DOHH2 (cell line): Measurements from ENCODE around the gene FAM20C.

ENCODE experiments used
- H3F3A ChIP-seq: fragments of 200-600 bp; sonication (generic), shearing (Covaris generic); 2 replicates; pipeline ENCODE4 v1.6.0; 2016; ENCODE audit warnings: antibody characterized with exemption, mild to moderate bottlenecking; ENCODE audit not compliant: control insufficient read depth, insufficient read depth
- H3K27ac ChIP-seq: fragments of 200-600 bp; sonication (generic); 2 replicates; pipeline ENCODE4 v1.5.1; 2014; ENCODE audit warnings: low read depth, mild to moderate bottlenecking, low read length, moderate library complexity
- H3K27me3 ChIP-seq: fragments of 200-600 bp; sonication (generic); 2 replicates; pipeline ENCODE4 v1.6.1; 2014; ENCODE audit warnings: mild to moderate bottlenecking, low read length, mixed read lengths; ENCODE audit not compliant: control insufficient read depth
- H3K36me3 ChIP-seq: fragments of 200-600 bp; sonication (generic); 2 replicates; pipeline ENCODE4 v1.6.1; 2014; ENCODE audit warnings: mild to moderate bottlenecking, low read length, moderate library complexity, mixed read lengths; ENCODE audit not compliant: control insufficient read depth
- H3K4me1 ChIP-seq: fragments of 200-600 bp; sonication (generic); 2 replicates; pipeline ENCODE4 v1.6.1; 2014; ENCODE audit warnings: mild to moderate bottlenecking, low read length, mixed read lengths; ENCODE audit not compliant: control insufficient read depth
- H3K4me2 ChIP-seq: fragments of 200-600 bp; sonication (generic); 2 replicates; pipeline ENCODE4 v1.6.0; 2014; ENCODE audit warnings: mild to moderate bottlenecking, low read length, moderate library complexity
- H3K4me3 ChIP-seq: fragments of 200-600 bp; sonication (generic); 2 replicates; pipeline ENCODE4 v1.5.1; 2014; ENCODE audit warnings: mild to moderate bottlenecking, low read length, mixed read lengths
- H3K79me2 ChIP-seq: fragments of 200-600 bp; sonication (generic); 2 replicates; pipeline ENCODE4 v1.6.1; 2014; ENCODE audit warnings: mild to moderate bottlenecking, low read length, mixed read lengths; ENCODE audit not compliant: control insufficient read depth
- H3K9me2 ChIP-seq: fragments of 200-600 bp; sonication (generic); replicated peaks from 2 replicates; pipeline ENCODE4 v1.6.1; 2014; ENCODE audit warnings: mild to moderate bottlenecking, low read length, mixed read lengths; ENCODE audit not compliant: control insufficient read depth
- H3K9me3 ChIP-seq: fragments of 200-600 bp; sonication (generic); 2 replicates; pipeline ENCODE4 v1.6.1; 2014; ENCODE audit warnings: antibody characterized with exemption, low read length, mixed read lengths; ENCODE audit not compliant: control insufficient read depth, insufficient read depth
- H4K20me1 ChIP-seq: fragments of 200-600 bp; sonication (generic); 2 replicates; pipeline ENCODE4 v1.6.0; 2014; ENCODE audit warnings: low read depth, mild to moderate bottlenecking, antibody characterized with exemption, low read length, moderate library complexity; ENCODE audit not compliant: control insufficient read depth, insufficient read depth
- CTCF ChIP-seq: fragments of 200-600 bp; sonication (generic); IDR thresholded peaks from one replicate; pipeline ENCODE4 v1.5.1; 2014; ENCODE audit warnings: antibody characterized with exemption, mild to moderate bottlenecking, low read depth, low read length; ENCODE audit not compliant: poor library complexity, severe bottlenecking
- EZH2phosphoT487 ChIP-seq: fragments of 200-600 bp; sonication (generic); IDR thresholded peaks from 2 replicates; pipeline ENCODE4 v1.6.1; 2017; ENCODE audit warnings: borderline replicate concordance, mild to moderate bottlenecking, antibody characterized with exemption, low read length, moderate library complexity, mixed read lengths

The FAM20C gene

DNA sequence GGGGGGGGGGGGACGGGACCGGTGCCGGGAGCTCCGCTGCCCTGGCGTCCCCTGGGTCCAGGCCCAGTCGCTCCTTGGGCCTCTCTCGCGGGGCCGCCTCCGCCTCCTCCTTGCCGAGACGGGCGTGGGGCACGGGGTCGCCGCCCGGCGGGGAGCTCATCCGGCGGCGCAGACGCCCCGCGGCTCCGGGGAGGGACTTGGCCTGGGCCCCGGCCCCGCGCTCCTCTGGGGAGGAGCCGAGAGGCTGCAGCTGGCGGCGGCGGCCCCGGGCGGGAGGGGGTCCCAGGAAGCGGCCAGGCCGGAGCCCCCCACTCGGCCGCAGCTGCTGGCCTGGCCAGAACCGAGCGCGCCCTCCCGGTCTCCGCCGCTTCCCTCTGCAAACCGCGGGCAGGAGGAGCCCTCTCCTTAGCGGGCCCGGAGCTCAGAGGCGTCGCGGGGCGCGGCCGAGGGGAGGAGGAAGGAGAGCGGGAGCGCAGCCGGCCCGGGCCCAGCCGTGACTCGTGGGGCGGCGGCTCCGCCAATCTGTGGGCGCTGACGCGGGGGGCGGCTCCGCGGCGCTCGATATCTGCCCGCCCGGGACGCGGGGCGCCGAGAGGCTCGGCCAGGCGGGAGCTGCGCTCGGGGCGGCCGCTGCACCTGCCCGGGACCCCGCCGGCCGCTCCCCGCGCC lies at the start of gene FAM20C:
TSS of gene FAM20C (plus strand) at position 591 of the 669 bp plus-strand sequence. CDS start 629 bp downstream, outside the sequence.
- H3K4me2 ChIP-seq, result no peak within 1 kb of the TSS
- TF ChIP-seq EZH2phosphoT487 (no peak), CTCF (no peak)
- no peaks in the 10 kb centered on the region for H3K4me1 ChIP-seq
- H3K27ac ChIP-seq, result no peak within 1 kb of the TSS
- peaks cover 6% of the 10 kb centered on the region; the same call in 1 of the 2 replicates for H3K9me3 ChIP-seq
- no peak within 1 kb of the TSS for H3K4me3 ChIP-seq
- H3K36me3 ChIP-seq, result no peaks in the 10 kb centered on the region
- H3K27me3 ChIP-seq, result no peaks in the 10 kb centered on the region
- no peaks in the 10 kb centered on the region for H3K9me2 ChIP-seq
- H3F3A ChIP-seq, result no peaks in the 10 kb centered on the region
- H4K20me1 ChIP-seq, result no peaks in the 10 kb centered on the region
- no peaks in the 10 kb centered on the region for H3K79me2 ChIP-seq

DNA sequence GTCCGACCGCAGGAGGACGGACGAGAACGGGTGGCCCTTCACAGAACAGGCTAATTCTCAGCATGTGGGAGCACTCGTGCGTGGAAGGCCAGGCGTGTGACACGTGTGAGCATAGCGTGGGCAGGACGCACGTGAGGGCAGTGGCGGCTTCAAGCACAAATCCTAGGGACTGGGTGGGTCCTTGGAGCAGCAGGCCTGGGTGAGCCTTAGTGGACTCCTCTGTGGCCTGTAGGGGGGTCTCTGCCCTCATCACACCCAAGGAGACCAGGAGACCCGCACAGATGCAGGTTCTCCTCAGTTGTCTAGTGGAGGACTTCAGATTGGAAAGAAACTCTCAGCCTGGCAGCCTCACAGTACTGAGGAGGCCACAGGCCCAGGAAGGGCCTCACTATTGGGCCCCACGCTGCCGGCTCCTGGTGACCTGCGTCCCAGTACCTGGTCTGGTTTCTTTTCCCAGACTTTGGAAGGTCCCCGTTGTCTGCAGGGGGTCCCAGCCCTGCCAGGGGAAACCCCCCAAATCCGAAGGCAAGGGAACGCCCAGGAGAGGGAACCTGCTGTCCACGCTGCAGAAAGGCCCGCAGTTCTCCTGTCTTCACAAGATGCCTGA lies 49.1 kb upstream of the FAM20C start:
- H3K9me2 ChIP-seq, result no peaks in the 10 kb centered on the region
- no peaks in the 10 kb centered on the region for H3F3A ChIP-seq
- H3K27me3 ChIP-seq, result no peaks in the 10 kb centered on the region
- H4K20me1 ChIP-seq, result no peaks in the 10 kb centered on the region
- H3K4me3 ChIP-seq, result no peak overlapping the region
- H3K4me1 ChIP-seq, result peaks cover 3% of the 10 kb centered on the region
- peaks cover 7% of the 10 kb centered on the region for H3K9me3 ChIP-seq
- no peak overlapping the region for H3K27ac ChIP-seq
- TF ChIP-seq CTCF, result no peak
- no peak for TF ChIP-seq EZH2phosphoT487
- no peaks in the 10 kb centered on the region for H3K79me2 ChIP-seq
- H3K4me2 ChIP-seq, result no peak overlapping the region
- H3K36me3 ChIP-seq, result peaks cover 13% of the 10 kb centered on the region

- Histone ChIP-seq H3K4me2 (no peak overlapping the region), H3K9me3 (peaks cover 11% of the 10 kb centered on the region), H3K27me3 (no peaks in the 10 kb centered on the region), H3K36me3 (peaks cover 17% of the 10 kb centered on the region), H4K20me1 (no peaks in the 10 kb centered on the region), H3K4me1 (peaks cover 9% of the 10 kb centered on the region), H3K4me3 (no peak overlapping the region), H3K27ac (no peak overlapping the region), H3K79me2 (no peaks in the 10 kb centered on the region), H3K9me2 (no peaks in the 10 kb centered on the region), H3F3A (no peaks in the 10 kb centered on the region)
- TF ChIP-seq CTCF, result no peak
- TF ChIP-seq EZH2phosphoT487, result no peak
Observed at GRCh38 chr7:143811-144453, 48.4 kb upstream of the FAM20C start.
